Measurements from ENCODE around the gene ELL2.

Gene ELL2

DNA sequence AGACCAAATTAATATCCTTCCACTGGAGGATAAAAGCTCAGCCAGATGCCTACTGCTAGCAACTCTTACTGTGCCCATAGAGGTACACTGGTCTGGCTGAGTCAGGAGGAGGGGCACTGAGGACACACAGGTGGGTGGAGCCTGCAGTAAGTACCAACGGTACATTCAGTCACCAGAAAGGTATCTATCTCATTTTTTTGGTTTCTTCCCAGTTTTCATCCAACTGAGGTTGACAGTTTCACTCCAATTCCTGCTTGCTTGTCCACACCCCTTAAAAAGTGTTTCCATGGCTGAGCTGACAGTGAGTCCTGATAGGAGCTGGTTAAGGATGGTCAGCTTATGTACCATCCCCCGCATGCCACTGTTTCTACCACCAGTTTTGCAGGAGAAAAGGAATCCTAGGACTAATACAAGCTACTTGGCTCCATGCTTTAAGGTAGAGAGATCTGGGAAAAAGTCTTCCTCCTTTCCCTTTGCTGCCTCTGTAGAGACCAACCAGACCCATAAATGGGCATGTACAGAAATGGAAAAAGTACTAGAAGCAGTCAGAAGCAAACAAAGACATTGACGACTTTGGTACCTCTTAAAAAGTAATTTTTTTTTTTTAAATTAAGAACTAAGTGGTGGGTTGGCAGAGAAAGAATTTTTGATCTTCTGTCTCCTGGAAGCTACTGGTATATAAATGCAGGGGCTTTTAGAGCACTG, 3.2 kb downstream of the ELL2 start:
- TF ChIP-seq, protein P1, sequence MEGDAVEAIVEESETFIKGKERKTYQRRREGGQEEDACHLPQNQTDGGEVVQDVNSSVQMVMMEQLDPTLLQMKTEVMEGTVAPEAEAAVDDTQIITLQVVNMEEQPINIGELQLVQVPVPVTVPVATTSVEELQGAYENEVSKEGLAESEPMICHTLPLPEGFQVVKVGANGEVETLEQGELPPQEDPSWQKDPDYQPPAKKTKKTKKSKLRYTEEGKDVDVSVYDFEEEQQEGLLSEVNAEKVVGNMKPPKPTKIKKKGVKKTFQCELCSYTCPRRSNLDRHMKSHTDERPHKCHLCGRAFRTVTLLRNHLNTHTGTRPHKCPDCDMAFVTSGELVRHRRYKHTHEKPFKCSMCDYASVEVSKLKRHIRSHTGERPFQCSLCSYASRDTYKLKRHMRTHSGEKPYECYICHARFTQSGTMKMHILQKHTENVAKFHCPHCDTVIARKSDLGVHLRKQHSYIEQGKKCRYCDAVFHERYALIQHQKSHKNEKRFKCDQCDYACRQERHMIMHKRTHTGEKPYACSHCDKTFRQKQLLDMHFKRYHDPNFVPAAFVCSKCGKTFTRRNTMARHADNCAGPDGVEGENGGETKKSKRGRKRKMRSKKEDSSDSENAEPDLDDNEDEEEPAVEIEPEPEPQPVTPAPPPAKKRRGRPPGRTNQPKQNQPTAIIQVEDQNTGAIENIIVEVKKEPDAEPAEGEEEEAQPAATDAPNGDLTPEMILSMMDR (IDR thresholded peaks at IDR 0.05; ENCODE audit: insufficient read depth, low read depth, low read length, missing control alignments) = no peak
- H3K4me3 ChIP-seq (ENCODE audit: low read depth, low read length) = peak overlapping the region; percentile 96
- peak; percentile 60 for DNase-seq (ENCODE audit: low read depth)

DNA sequence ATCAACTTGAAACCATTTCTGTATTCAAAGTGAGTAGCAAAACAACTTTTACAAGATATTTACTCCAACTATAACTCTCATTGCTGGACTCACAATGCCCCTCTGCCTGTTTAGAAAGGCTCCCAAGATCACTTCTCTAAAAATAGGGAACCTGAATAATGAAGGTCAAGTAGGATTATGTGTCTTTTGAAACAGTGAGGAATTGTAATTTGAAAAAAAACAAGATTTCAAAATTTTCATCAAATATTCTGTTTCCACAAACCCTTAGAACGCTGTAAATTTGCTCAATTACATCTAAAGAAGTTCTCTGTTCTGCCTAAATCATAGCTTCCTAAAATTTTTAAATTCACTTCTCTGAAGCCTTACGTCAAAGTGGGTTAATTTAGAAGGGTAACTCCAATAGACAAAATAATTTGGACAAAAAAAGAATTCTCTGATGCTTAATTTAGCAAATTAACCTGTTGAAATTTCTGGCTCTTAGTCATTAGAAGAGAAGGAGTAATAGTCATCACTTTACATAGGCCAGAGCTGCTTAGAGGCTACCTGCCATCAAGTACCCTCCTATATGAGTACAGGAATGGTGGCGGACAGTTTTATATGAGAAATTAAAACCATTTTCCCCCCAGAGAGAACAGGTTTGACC, 4.0 kb downstream of the ELL2 start:
- H3K4me3 ChIP-seq (ENCODE audit: low read depth, low read length) = peak overlapping the region; percentile 96
- DNase-seq (ENCODE audit: low read depth) = peak; percentile 17
- TF ChIP-seq, protein P1 (IDR thresholded peaks at IDR 0.05; ENCODE audit: insufficient read depth, low read depth, low read length, missing control alignments) = no peak

DNA sequence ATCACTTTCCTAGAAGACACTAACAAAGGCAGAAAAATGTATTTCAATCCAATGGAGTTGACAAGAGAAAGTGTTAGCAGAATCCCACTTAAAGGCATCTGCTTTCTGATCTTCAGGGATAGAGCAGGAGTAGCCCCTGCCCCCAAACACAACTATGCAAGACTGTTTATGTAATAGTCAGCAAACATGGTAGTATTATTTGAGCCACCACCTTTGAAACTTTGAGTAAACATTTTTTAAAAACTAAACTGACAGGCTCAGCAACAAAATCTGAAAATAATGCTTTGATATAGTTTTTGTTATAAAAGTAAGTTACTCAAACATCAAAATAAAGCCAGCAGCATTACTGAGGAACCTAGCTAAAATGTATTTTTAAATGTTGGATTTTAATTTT, 4.8 kb downstream of the ELL2 start:
- peak overlapping the region; percentile 96; the same call in 1 of the 2 replicates for H3K4me3 ChIP-seq (ENCODE audit: low read depth, low read length)
- TF ChIP-seq, protein P1 (IDR thresholded peaks at IDR 0.05; ENCODE audit: insufficient read depth, low read depth, low read length, missing control alignments) = no peak
- no peak for DNase-seq (ENCODE audit: low read depth)

DNA sequence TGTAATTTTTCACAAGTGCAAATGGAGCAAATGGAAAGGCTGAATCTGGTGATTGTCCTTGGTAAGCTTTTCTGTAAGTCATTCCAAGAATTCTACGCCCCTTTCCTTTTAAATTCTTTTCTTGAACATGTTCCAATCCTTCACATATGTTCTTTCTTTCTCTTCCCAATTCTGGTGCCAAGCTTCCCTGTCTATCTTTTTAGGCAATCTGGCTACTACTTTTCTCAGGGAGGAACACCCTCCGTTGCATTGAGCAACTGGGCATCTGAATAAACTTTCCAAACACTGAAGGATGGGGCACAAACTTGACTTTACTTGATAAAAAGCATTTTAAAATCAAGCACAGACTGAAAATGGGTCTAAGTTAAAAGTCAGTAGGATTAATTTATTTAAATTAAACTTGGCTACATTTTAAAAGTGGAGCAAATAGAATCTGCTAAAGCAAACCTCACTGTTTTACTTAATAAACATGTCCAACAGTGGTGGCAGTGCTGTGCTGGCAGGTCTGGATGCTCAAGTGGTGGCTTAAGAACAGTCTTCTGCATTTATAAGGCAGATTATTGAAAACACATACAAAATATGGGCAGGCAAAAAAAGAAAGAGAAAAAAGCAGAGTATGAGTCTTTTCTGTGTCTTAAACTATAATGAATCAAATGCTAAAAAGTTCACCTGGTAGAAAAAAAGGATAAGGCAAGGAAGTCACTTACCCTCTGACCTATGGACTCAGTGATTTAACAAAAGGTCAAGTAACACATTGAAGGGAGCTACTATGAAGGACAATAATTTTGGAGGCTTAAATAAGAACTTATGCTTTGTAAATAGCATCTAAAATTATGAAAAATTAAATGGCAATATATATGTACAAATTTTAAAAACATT, 5.4 kb downstream of the ELL2 start:
- TF ChIP-seq, protein P1 (IDR thresholded peaks at IDR 0.05; ENCODE audit: insufficient read depth, low read depth, low read length, missing control alignments) = no peak

DNA sequence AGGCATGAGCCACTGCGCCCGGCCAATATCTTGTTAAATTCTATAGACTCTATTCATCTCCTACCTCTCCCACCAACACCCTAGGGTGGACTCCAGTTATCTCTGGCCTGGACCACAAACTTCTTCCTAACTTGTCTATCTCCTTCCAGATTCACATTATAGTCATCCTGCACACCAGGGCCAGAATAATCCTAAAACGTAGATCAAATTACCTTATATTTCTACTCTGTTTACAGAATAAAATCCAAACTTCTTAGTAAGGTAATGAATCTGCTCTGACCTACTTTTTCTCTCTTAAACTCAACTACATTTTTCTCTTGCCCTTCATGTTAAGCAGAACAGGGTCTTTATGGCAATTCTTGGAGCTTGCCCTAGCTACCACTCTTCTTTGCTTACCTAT, 6.9 kb downstream of the ELL2 start:
- DNase-seq (ENCODE audit: low read depth) = no peak
- TF ChIP-seq, protein P1 (IDR thresholded peaks at IDR 0.05; ENCODE audit: insufficient read depth, low read depth, low read length, missing control alignments) = no peak
- H3K4me3 ChIP-seq (ENCODE audit: low read depth, low read length) = no peak overlapping the region

More for the DNA sequence above, 5.4 kb downstream of the ELL2 start:
- peak; percentile 18 for DNase-seq (ENCODE audit: low read depth)
- H3K4me3 ChIP-seq (ENCODE audit: low read depth, low read length) = no peak overlapping the region

DNA sequence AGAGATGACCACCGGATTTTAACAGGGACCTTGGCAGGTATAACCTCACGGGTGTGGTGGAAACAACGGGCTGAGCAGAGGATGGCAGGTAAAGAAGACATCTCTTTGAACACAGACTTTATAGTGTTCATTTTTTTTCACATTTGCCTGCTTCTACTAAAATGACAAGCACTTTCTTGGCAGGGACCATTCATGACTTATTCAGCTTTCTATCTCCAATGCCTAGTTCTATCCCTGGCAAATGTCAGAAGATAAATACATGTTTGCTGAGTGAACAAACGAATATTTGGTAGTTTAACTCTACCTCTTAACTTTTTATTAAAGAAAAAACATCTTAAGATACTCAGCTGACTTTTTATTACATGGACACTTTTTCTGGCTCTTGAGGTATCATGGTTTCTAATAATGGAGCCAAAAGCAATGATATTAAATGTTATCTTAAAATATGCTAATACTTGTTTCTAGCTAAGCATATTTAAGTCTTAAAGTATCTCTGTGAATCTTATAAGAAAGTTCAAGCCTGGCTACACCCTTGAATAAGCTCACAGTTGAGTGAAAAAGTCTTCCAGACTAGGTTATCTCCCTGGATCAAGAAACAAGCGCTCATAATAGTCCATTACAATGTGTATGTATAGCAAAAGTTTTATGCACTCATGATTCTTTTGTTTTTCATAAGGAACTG, 8.5 kb downstream of the ELL2 start:
- no peak for DNase-seq (ENCODE audit: low read depth)
- TF ChIP-seq, protein P1 (IDR thresholded peaks at IDR 0.05; ENCODE audit: insufficient read depth, low read depth, low read length, missing control alignments) = no peak
- no peak overlapping the region for H3K4me3 ChIP-seq (ENCODE audit: low read depth, low read length)
